ENCODE results near the gene PI16. TPM values are rescaled to one million over a fixed set of nuclear protein-coding genes. Genes with fewer than 3 reads are reported as not detected.

The PI16 gene
- total RNA-seq, 4 donors from 2014 or later, result 44.8 to 64.3 (median 56.9) TPM

- DNase-seq (ENCODE audit: extremely low spot score), result peak; percentile 95
- TF ChIP-seq POLR2A (IDR thresholded peaks at IDR 0.05; ENCODE audit: low read depth), result no peak
- TF ChIP-seq CTCF (IDR thresholded peaks at IDR 0.05), result no peak
- no peak for TF ChIP-seq POLR2AphosphoS5 (IDR thresholded peaks at IDR 0.05)
- TF ChIP-seq EP300 (IDR thresholded peaks at IDR 0.05), result no peak
- no peak overlapping the region for H3K4me3 ChIP-seq
- H3K36me3 ChIP-seq, result peaks cover 10 to 19% (median 16%) of the 10 kb centered on the region in 4 donors
- H3K9me3 ChIP-seq, result no peaks in the 10 kb centered on the region
- intact Hi-C loops (cut with DNase I), result no loop called here
- no peaks in the 10 kb centered on the region for H3K27me3 ChIP-seq
- WGBS, result 68% methylated on average over 12 of the region's 12 CpGs
- H3K4me1 ChIP-seq, result peaks cover 14 to 26% (median 20%) of the 10 kb centered on the region in 4 donors
- H3K27ac ChIP-seq (replicated peaks in 1 of 4), result no peak overlapping the region
Observed at GRCh38 chr6:36962874-36963273, 8.3 kb downstream of the PI16 start.

GRCh38 chr6:36963451-36964290 lies 9.1 kb downstream of the PI16 start:
- TF ChIP-seq CTCF (IDR thresholded peaks at IDR 0.05) (no peak), POLR2A (IDR thresholded peaks at IDR 0.05; ENCODE audit: low read depth) (no peak), POLR2AphosphoS5 (IDR thresholded peaks at IDR 0.05) (no peak), EP300 (IDR thresholded peaks at IDR 0.05) (no peak)
- H3K36me3 ChIP-seq, result peaks cover 18 to 27% (median 24%) of the 10 kb centered on the region in 4 donors
- peaks cover 18 to 34% (median 23%) of the 10 kb centered on the region in 4 donors for H3K4me1 ChIP-seq
- no peak for DNase-seq (ENCODE audit: extremely low spot score)
- intact Hi-C loops (cut with DNase I), result no loop called here
- no peak overlapping the region for H3K4me3 ChIP-seq
- no peaks in the 10 kb centered on the region for H3K27me3 ChIP-seq
- no peak overlapping the region for H3K27ac ChIP-seq (replicated peaks in 1 of 4)
- no peaks in the 10 kb centered on the region for H3K9me3 ChIP-seq
- WGBS, result 65% methylated on average over 6 of the region's 11 CpGs

- Histone ChIP-seq H3K36me3 (peaks cover 25 to 34% (median 30%) of the 10 kb centered on the region in 4 donors), H3K27me3 (no peaks in the 10 kb centered on the region), H3K4me3 (no peak overlapping the region), H3K9me3 (no peaks in the 10 kb centered on the region), H3K27ac (replicated peaks in 1 of 4) (no peak overlapping the region), H3K4me1 (peaks cover 23 to 39% (median 27%) of the 10 kb centered on the region in 4 donors)
- intact Hi-C loops (cut with DNase I), result no loop called here
- DNase-seq (ENCODE audit: extremely low spot score), result no peak
- 75% methylated on average over 6 of the region's 6 CpGs for WGBS
- TF ChIP-seq EP300 (IDR thresholded peaks at IDR 0.05), result no peak
- no peak for TF ChIP-seq CTCF (IDR thresholded peaks at IDR 0.05)
- TF ChIP-seq POLR2AphosphoS5 (IDR thresholded peaks at IDR 0.05), result no peak
- no peak for TF ChIP-seq POLR2A (IDR thresholded peaks at IDR 0.05; ENCODE audit: low read depth)
Observed at GRCh38 chr6:36964349-36964748, 9.8 kb downstream of the PI16 start.

- Histone ChIP-seq H3K27ac (replicated peaks in 1 of 4) (no peak overlapping the region), H3K4me1 (peaks cover 24 to 39% (median 30%) of the 10 kb centered on the region in 4 donors), H3K36me3 (peaks cover 30 to 39% (median 36%) of the 10 kb centered on the region in 4 donors), H3K4me3 (no peak overlapping the region), H3K27me3 (no peaks in the 10 kb centered on the region), H3K9me3 (no peaks in the 10 kb centered on the region)
- TF ChIP-seq POLR2AphosphoS5 (IDR thresholded peaks at IDR 0.05) (no peak), EP300 (IDR thresholded peaks at IDR 0.05) (no peak), CTCF (IDR thresholded peaks at IDR 0.05) (no peak), POLR2A (IDR thresholded peaks at IDR 0.05; ENCODE audit: low read depth) (no peak)
- no peak for DNase-seq (ENCODE audit: extremely low spot score)
- WGBS, result 86% methylated on average over 1 of the region's 4 CpGs
- intact Hi-C loops (cut with DNase I), result no loop called here
Observed at GRCh38 chr6:36964908-36965307, 10.4 kb downstream of the PI16 start.
